Measurements from ENCODE around the gene DRC1.

Gene DRC1

DNA sequence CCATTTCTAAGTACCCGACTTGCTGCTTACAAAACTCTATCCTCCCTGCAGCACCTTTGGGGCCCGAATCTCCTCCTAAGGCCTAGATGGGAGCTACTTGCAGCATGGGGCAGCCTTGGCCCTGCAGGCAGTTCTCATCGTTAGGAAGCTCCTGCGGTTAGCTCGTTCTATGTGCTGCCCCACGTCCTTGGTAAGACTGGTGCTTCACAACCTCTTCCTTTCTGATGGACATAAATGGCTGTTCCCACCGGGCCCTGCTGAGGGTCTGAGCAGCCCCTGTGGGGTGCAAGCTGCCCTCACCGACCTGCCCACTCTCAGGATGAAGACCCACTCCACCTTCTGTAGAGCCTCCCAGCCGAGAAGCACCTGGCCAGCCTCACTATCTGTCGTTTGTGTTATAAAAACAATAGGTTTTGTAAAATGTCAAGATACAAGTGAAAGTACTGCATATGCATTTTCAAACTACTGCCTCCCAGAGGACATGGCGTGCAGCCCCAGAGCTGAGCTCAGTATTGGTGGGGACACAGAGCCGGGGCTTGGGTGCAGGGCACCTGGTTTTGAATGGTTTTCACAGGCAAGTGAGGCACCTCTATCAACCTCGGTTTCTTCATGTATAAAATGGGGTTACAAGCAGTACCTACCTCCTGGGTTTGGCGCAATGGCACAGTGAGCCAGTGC lies 56.8 kb downstream of the DRC1 start:
- DNase-seq (ENCODE audit: insufficient read length, low spot score) (no peak), FAIRE-seq (no peak)
- no peak for TF ChIP-seq PAX5 (IDR thresholded peaks at IDR 0.05; ENCODE audit: insufficient read depth, low read length, severe bottlenecking)
- no peak for TF ChIP-seq TAF1 (IDR thresholded peaks at IDR 0.05; ENCODE audit: low read depth, low read length)
- TF ChIP-seq SPI1 (IDR thresholded peaks at IDR 0.05; ENCODE audit: low read depth, low read length): no peak
- TF ChIP-seq POLR2A (IDR thresholded peaks at IDR 0.05; ENCODE audit: low read depth, low read length): no peak
- TF ChIP-seq POLR2AphosphoS5 (IDR thresholded peaks at IDR 0.05; ENCODE audit: low read depth, low read length): no peak
- no peak for TF ChIP-seq POU2F2 (IDR thresholded peaks at IDR 0.05; ENCODE audit: low read depth, low read length)

DNA sequence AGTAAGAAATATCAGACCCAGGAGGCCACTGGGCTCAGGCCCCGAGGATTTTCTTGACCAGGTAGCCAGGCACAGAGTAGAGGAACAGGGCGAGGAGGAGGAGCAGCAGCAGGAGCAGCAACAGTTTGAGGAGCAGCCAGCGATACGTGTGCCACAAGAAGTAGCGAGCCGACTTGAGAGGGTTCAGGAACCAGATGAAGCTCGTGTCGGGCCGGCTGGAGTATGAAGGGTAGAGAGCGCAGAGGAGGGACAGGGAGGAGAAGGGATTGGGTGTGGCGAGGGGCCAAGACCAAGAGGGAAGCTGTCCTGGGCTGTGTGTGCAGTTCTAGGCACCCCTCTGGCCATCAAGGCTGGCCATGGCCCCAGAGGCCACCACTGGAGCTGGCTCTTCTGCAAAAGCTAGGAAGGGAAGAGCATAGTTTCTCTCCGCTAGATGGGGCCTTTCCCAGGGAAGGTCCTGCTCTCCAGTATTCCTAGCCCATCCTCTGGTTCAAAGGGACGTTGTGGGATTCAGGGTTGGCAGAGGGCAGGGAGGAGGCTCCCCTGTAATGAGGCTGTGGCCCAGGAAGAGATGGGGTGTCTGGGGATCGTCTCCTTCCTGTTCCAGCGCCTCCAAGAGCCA lies 58.4 kb downstream of the DRC1 start:
- DNase-seq (ENCODE audit: insufficient read length, low spot score) (no peak), FAIRE-seq (no peak)
- TF ChIP-seq PAX5 (IDR thresholded peaks at IDR 0.05; ENCODE audit: insufficient read depth, low read length, severe bottlenecking) (no peak), POU2F2 (IDR thresholded peaks at IDR 0.05; ENCODE audit: low read depth, low read length) (no peak), SPI1 (IDR thresholded peaks at IDR 0.05; ENCODE audit: low read depth, low read length) (no peak), POLR2AphosphoS5 (IDR thresholded peaks at IDR 0.05; ENCODE audit: low read depth, low read length) (no peak), TAF1 (IDR thresholded peaks at IDR 0.05; ENCODE audit: low read depth, low read length) (no peak), POLR2A (IDR thresholded peaks at IDR 0.05; ENCODE audit: low read depth, low read length) (no peak)

DNA sequence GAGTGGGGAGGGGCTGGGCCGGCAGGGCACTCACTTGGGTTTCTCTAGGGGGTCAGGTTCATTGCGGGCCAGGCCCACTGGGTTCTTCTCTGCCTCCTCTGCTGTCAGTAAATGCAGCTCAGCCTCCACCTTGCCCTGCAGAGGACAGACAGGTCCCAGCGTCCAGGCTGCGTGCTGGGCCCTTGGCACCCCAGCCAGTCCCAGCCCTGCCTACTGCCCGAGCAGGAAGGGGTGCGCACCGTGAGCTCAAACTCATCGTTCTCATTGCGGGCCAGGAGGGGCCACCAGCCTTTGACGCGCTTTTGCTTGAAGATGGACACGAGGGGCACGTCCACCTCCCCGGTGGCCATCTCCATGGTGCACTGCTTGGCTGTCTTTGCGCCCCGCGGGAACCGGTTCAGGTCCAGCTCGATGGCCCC lies 58.9 kb downstream of the DRC1 start:
- TF ChIP-seq PAX5 (IDR thresholded peaks at IDR 0.05; ENCODE audit: insufficient read depth, low read length, severe bottlenecking) (no peak), POLR2A (IDR thresholded peaks at IDR 0.05; ENCODE audit: low read depth, low read length) (no peak)
- DNase-seq (ENCODE audit: insufficient read length, low spot score): no peak
- no peak for FAIRE-seq

DNA sequence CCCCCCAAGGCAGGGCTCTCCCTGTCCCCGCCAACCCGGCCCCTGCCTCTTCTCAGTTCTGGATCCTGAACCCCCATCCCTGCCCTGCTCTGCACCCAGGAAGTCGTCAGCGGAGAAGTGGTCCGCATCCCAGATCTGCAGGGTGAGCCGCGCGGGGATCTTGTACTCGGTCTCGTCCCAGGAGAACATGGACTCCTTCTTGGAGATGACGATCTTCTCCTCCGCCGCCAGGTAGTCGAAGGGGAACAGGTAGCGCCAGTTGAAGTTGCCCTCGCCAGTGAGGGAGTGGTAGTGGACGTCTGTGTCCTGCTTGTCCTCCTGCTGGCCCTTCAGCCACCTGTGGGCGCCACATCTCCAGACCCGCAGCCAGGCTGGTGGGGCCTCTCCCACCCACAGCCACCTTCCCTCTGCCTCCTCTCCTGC lies 59.9 kb downstream of the DRC1 start:
- DNase-seq (ENCODE audit: insufficient read length, low spot score): no peak
- no peak for FAIRE-seq
- TF ChIP-seq SPI1 (IDR thresholded peaks at IDR 0.05; ENCODE audit: low read depth, low read length) (no peak), POLR2AphosphoS5 (IDR thresholded peaks at IDR 0.05; ENCODE audit: low read depth, low read length) (no peak), PAX5 (IDR thresholded peaks at IDR 0.05; ENCODE audit: insufficient read depth, low read length, severe bottlenecking) (no peak), POU2F2 (IDR thresholded peaks at IDR 0.05; ENCODE audit: low read depth, low read length) (no peak), TAF1 (IDR thresholded peaks at IDR 0.05; ENCODE audit: low read depth, low read length) (no peak), POLR2A (IDR thresholded peaks at IDR 0.05; ENCODE audit: low read depth, low read length) (no peak)

DNA sequence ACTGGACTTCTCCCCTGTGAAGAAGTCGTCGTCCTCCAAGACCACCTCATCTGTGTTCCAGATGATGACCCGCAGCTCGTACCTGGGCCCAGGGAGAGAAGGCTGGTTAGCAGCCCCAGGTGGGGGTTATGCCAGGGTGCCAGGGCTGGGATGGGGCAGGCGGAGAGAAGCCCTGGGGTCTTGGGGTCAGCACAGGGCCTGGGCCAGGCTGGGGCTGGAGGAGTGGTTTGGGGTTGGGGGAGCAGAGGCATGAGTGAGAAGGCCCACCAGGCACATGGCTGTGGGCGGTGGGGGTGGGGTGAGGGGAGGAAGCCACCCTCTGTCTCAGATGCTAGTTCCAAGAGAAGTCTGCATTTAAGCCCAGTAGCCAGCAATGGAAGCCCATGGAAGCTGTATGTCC lies 60.4 kb downstream of the DRC1 start:
- TF ChIP-seq POLR2A (IDR thresholded peaks at IDR 0.05; ENCODE audit: low read depth, low read length): no peak
- TF ChIP-seq POLR2AphosphoS5 (IDR thresholded peaks at IDR 0.05; ENCODE audit: low read depth, low read length): no peak
- no peak for TF ChIP-seq PAX5 (IDR thresholded peaks at IDR 0.05; ENCODE audit: insufficient read depth, low read length, severe bottlenecking)
- TF ChIP-seq POU2F2 (IDR thresholded peaks at IDR 0.05; ENCODE audit: low read depth, low read length): no peak
- TF ChIP-seq TAF1 (IDR thresholded peaks at IDR 0.05; ENCODE audit: low read depth, low read length): no peak
- TF ChIP-seq SPI1 (IDR thresholded peaks at IDR 0.05; ENCODE audit: low read depth, low read length): no peak
- FAIRE-seq: no peak
- DNase-seq (ENCODE audit: insufficient read length, low spot score): no peak

DNA sequence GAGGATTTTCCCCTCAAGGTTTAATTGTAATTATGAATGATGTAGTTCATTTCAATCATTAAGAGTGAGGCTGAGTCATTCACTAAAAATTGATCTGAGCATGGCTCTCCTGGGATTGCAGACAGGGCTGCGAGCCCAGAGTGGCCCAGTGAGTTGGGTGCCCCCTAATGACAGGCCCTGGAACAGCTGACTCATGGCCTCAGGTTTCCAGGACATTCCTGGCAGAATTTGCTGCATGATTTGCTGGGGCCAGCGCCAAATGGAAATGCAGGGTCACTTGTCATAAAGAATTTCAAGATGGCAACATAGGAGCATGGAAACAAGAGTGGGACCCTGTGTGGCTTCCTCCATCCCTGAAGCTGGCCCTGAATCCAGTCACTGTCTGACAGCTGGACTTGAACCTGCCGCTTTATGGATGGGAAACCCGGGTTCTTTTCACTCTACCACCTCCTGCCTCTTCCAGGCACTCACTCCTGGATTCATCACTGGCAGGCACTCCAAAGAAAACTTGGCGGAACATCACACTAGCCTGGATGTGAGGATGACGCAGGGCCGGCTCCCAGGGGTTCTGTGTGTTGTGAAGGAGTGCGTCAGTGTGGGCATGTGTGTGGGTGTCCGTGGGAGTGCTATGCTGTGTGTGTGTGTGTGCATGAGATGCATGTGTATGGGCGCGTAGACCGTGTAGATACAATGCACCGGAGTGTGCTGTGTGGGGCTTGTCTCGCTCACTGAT lies 61.0 kb downstream of the DRC1 start:
- no peak for DNase-seq (ENCODE audit: insufficient read length, low spot score)
- no peak for FAIRE-seq

DNA sequence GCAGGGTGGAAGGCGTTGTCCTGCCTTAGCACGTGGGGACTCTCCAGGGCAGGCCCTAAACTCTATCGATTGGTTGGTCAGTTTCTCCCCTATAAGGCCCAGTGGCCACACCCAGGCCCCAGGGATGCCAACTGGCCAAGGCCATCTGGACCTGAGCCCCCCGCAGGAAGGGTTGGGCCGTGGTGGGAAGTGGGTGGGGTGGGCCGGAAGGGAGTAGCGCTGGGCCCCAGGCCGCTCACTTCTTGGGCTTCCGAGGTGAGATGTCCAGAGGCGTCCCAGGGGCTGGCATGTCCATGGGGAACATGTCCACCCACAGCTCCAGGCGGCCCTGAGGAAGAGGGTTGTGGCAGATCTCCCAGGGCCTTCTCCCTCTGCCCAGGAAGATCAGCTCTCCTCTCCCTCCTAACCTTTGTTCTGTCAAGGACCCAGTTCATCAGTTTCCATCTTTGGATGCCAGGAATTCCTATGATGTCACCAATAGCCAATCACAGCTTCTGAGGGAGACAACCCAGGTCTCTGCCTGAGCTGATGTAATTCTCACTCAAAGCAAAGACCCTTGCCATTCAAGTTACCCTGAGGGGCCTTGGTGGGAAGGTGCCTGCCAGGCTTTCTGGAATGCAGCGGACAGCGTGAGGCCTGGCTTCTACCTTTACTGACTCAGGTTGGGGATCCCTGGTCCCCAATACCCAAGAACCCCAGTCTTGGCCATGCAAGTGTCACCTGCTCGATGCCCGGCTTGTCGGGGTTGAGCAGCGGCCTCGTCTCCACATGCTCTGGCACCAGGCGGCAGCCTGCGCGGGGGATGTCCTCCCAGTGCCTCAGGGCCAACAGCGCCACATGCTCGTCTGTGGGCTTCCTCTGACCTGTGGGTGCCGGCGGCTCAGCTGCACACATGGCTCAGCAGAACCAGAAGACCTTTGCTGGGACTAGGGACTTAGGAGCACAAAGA lies 61.8 kb downstream of the DRC1 start:
- DNase-seq (ENCODE audit: insufficient read length, low spot score): no peak
- FAIRE-seq: no peak
- TF ChIP-seq TAF1 (IDR thresholded peaks at IDR 0.05; ENCODE audit: low read depth, low read length) (no peak), POLR2A (IDR thresholded peaks at IDR 0.05; ENCODE audit: low read depth, low read length) (no peak), SPI1 (IDR thresholded peaks at IDR 0.05; ENCODE audit: low read depth, low read length) (no peak), POLR2AphosphoS5 (IDR thresholded peaks at IDR 0.05; ENCODE audit: low read depth, low read length) (no peak), PAX5 (IDR thresholded peaks at IDR 0.05; ENCODE audit: insufficient read depth, low read length, severe bottlenecking) (no peak), POU2F2 (IDR thresholded peaks at IDR 0.05; ENCODE audit: low read depth, low read length) (no peak)

More for the DNA sequence above, 61.0 kb downstream of the DRC1 start:
- TF ChIP-seq POU2F2 (IDR thresholded peaks at IDR 0.05; ENCODE audit: low read depth, low read length) (no peak), PAX5 (IDR thresholded peaks at IDR 0.05; ENCODE audit: insufficient read depth, low read length, severe bottlenecking) (no peak), POLR2AphosphoS5 (IDR thresholded peaks at IDR 0.05; ENCODE audit: low read depth, low read length) (no peak), TAF1 (IDR thresholded peaks at IDR 0.05; ENCODE audit: low read depth, low read length) (no peak), POLR2A (IDR thresholded peaks at IDR 0.05; ENCODE audit: low read depth, low read length) (no peak), SPI1 (IDR thresholded peaks at IDR 0.05; ENCODE audit: low read depth, low read length) (no peak)

DNA sequence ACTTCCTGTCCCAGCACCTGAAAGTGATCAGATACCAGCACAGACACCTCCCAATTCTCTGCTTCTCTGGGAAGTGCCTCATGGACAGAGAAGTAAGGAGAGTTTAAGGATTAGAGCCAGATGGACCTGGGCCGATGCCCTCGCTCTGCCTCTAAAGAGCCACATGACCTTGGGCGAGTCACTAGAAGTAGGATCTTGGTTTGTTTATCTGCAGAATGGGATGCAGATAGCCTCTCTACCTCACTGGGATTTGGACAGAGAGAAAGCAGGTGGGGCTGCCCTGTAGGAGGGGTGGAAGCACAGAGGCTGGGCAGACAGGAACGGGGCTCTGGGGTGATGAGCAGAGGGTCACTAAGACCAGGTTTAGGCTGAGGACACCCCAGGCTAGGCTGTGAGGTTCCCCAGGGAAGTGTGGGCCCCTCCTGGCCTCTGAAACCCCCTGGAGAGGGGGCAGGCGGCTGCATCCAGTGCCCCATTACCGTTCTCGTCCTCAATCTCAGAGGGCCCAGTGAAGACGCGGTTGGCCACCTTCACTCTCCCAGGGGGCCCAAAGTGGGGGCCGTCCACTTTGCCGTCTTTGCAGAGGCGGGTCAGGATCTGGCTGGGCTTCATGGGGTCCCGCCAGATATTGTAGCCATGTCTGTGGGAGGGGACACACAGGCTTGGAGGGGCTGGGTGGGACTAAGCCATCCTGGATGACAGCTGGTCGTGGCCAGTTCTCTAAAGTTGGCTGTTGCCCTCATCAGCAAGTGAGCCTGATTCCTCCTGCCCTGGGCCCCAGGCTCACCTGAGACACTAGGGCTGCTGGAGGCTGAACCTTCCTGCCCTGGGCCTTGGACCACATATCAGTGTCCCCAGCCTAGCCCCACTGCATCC lies 62.9 kb downstream of the DRC1 start:
- no peak for FAIRE-seq
- no peak for DNase-seq (ENCODE audit: insufficient read length, low spot score)

More for the DNA sequence above, 62.9 kb downstream of the DRC1 start:
- TF ChIP-seq SPI1 (IDR thresholded peaks at IDR 0.05; ENCODE audit: low read depth, low read length) (no peak), POLR2AphosphoS5 (IDR thresholded peaks at IDR 0.05; ENCODE audit: low read depth, low read length) (no peak), TAF1 (IDR thresholded peaks at IDR 0.05; ENCODE audit: low read depth, low read length) (no peak), POU2F2 (IDR thresholded peaks at IDR 0.05; ENCODE audit: low read depth, low read length) (no peak), PAX5 (IDR thresholded peaks at IDR 0.05; ENCODE audit: insufficient read depth, low read length, severe bottlenecking) (no peak)
